GM18873 (cell line): ENCODE results near the gene PLEKHA7.

Source experiments
- ATAC-seq: cut with Tn5 transposase; IDR thresholded peaks from one replicate; pipeline ENCODE4 v1.9.1; 2021; ENCODE audit warnings: mild to moderate bottlenecking, moderate library complexity, moderate number of reproducible peaks; ENCODE audit not compliant: unreplicated experiment, low FRiP score

Gene PLEKHA7

GRCh38 chr11:16750417-16750816, 263.8 kb downstream of the PLEKHA7 start:
- peak; percentile 50 for ATAC-seq

DNA sequence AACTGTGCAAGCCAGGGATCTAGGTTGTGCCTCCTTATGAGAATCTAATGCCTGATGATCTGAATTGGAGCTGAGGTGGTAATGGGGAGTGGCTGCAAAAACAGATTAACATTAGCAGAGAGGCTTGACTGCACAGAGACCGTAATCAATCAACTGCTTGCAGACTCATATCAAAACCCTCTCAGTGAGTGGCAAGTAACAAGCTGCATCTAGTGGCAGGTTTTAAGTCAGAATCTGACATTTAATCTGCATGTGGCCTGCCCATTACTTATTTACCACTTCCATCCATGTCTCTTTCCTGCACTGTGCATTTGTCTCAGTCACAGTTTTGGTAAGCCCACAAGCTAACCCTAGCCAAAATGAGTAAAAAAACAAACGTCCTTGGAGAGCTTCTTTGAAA, 264.5 kb downstream of the PLEKHA7 start:
- ATAC-seq: no peak

DNA sequence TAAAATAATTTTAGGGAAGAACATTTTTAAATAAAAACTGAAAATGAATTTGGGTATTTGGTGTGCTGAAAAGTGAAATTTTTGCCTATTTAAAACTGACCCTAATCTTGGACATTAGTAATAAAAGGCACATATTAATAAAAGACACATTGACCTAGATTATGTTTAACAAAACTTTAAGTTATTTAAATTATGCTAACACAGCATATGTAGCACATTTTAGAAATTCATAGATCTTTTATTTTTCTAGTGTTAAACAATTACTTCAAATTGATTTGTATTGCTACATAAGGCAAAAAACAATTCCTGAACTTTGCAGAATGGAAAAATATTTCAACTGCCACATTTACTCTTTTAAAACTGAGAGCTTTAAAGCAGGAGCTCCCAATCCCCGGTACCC, 265.1 kb downstream of the PLEKHA7 start:
- no peak for ATAC-seq

DNA sequence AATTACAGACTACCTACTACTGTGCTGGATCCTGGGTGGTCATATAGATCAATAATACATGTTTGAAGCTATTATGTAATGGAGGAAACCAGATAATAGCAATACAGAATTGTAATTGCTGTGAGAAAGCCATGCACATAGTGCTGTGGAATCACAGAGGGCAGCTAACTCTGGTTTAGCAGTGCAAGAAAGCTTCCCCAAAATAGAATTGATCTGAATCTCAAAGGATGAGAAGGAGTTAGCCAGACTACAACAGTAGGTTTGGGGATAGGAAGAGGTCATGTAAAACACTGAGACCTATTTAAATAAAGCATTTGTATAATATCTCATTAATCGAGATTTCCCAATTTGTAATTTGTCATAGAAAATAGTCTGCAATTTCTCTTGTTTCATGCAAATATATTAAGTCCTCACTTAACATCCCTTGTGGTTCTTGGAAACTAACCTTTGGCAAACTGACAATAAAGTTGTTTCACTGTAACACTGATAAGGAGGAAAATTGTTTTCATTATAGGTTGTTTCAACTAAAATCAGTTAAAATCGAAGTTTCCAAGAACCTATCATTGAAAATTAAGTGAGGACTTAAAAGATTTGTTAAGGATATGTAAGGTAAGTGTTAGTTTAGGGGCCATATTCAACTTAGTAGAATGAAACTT, 268.1 kb downstream of the PLEKHA7 start:
- ATAC-seq: no peak

DNA sequence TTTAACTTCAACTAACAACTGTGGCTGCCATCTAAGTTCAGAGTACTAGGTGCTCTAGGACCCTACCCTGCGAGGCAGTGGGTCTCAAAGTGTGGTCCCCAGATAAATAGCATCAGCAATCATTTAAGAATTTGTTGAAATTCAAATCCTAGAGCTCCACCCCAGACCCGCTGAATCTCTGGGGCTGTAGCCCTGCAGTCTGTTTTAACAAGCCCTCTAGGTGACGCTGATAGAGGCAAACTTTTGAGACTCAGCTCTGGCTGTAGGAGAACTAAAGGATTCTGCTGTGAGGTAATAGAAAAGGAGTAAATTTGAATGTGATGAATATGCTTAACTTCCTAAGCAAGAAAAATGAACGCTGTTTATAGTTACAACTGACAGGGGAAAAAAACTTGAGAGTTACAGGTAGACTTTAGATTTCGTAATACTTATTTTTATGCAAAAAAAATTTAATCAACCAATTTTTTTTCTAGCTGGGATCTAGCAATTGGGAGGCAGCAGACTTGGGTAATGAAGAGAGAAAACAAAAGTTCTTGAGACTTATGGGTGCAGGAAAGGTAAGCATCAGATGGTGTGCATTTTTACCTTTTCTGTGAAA, 270.0 kb downstream of the PLEKHA7 start:
- no peak for ATAC-seq

DNA sequence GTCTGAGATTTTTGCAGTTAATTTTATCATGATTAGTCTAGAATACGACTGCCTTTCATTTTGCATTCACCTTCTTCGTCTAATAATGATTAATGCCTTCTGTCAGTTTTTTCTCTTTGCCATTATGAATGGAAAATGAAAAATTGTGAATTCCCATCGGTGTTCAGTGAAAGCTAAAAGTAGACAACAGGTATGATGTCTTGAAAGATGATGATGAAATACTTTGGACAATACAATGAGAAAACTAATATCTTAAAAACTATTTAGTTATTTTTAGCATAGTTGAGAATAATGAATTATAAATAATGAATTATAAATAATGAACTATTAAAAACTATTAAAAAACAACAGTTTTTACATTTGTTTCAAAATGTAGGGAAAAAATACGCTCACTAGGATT, 270.7 kb downstream of the PLEKHA7 start:
- ATAC-seq: no peak

- no peak for ATAC-seq
Measured at GRCh38 chr11:16741473-16741872, 272.7 kb downstream of the PLEKHA7 start.

DNA sequence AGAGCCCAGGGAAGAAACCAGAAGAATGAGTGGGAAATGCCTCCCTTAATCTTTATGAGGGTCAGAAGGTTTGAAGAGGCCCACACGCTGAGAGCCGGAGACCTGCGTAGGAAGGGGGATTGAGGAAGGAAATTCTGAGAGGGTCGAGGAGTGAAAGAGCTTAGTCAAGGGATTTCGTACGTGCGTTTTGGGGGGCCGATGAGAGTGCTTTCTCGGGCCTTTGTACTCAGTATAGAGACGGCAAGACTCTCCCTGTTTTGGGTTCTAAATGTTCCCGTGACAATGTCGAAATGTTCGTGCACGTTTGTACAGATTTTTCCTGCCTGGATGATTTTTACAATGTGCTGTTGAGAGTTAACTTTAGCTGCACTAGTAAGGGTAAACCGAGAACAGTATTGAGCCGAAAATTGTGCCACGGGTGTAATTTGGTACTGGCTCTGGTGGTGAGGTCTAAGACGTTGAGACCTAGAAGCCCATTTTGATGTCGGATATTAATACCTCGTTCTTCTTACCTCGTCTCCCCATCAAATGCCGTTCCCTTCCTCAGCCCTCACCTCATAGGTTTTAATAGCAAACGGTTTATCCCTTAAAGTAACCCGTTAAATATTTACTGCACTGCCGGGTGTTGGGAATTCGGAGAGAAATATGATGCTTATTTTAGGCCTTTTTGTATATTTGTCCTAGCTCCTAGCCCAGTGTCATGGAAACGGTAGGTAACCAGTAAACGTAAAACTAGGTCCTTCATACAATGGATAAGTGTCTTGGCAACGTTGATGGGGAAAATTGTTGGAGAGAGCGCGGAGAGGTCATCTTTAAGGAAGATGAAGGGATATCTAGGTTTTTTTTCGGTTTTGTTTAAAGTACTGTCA, 275.0 kb downstream of the PLEKHA7 start:
- ATAC-seq: no peak

- ATAC-seq: peak; percentile 99
Measured at GRCh38 chr11:16738193-16738946, 275.8 kb downstream of the PLEKHA7 start, which contains the start of gene C11orf58. Gene C11orf58 (plus strand): TSS chr11:16738647. CDS start chr11:16738779, 132 bp downstream.

GRCh38 chr11:16737818-16738192, 276.4 kb downstream of the PLEKHA7 start:
- ATAC-seq: no peak
